HG02588 (cell line): ENCODE results near the gene LENG9.

Source experiments
- ATAC-seq: cut with Tn5 transposase; IDR thresholded peaks from one replicate; pipeline ENCODE4 v1.9.1; 2021; ENCODE audit warnings: mild to moderate bottlenecking, moderate library complexity; ENCODE audit not compliant: unreplicated experiment

The LENG9 gene

GRCh38 chr19:54444737-54445136 lies 18.8 kb downstream of the LENG9 start:
- no peak for ATAC-seq

DNA sequence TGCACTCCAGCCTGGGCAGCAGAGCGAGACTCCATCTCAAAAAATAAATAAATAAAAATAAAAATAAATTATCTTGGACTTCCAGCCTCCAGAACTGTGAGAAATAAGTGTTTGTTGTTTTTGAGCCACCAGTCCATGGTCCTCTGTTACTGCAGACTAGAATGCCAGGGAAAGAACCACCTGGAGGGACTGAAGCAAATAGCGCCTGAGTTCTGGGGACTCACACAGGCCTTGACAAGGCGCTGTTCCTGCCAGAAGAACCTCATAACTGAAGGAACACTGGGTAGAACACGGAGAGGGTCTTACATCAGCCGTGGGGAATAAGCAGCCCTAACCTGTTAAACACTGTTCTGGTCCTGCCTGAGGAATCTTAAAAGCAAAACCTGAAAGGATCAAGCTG lies 22.9 kb downstream of the LENG9 start:
- no peak for ATAC-seq

DNA sequence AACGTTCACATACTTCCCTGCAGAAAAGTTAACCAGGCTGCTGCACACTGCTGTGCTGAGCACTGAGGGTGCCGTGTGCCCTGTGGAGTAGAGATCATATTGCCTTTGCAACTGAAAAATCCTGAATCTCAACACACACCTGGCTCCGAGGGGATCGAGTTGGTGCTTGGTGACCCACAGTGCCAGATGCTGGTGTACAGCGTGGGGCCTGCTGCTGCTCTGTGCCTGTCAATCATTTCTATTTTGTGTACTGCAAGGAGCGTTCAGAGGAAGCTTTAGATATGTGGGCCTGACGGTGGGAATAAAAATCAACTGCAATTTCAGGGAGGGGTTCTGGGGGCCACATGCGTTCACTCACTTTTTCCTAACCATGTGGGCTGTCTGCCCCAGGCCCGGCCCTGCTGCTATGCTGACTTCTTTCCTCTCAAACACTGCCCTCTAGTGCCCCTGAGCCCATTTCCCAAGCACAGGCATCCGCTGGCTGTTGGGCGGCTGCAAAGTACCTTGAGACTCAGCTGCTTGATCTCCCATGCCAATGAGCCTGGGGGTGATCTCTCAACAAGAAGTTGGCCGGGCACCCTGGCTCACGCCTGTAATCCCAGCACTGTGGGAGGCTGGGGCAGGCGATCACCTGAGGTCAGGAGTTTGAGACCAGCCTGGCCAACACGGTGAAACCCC lies 24.3 kb downstream of the LENG9 start:
- no peak for ATAC-seq

- ATAC-seq = no peak
Observed at GRCh38 chr19:54436628-54437252, 26.8 kb downstream of the LENG9 start.

- no peak for ATAC-seq
Observed at GRCh38 chr19:54436031-54436523, 27.5 kb downstream of the LENG9 start.

- no peak for ATAC-seq
Observed at GRCh38 chr19:54435551-54436016, 28.0 kb downstream of the LENG9 start.

- no peak for ATAC-seq
Observed at GRCh38 chr19:54434873-54435214, 28.7 kb downstream of the LENG9 start.

DNA sequence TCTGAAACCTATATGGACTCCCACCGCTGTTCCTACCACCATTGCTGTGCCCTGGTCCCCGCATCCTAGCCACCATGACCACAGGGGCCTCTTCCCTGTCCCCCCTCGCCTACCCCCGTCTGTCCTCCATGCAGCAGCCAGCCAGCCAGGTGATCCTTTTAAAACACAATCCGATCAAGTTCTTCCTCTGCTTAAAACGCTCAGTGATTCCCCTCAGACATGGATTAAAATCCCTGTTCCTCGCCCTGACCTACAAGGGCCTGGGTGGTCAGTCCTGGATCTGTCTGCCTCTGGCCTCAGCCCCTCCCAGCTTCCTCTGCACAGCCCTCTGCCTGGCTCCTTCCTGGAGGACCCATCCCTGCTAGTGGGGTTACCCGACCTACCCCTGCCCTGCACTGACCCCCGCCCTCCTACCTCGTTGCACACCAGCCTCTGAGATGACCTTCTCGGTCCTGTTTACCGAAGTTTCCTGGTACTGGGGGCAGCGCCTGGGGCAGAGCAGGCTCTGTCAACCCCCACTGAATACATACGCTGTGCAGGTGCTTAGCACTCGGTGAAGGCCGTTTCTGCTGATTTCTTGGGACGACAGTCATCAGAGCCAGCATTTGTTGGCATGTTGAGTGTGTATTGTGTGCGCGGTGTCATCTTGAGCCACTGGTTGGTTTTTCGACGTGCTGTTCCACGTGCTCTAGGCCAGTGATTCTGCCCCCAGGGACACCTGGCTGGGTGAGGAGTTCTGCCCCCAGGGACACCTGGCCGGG lies 29.3 kb downstream of the LENG9 start:
- no peak for ATAC-seq

DNA sequence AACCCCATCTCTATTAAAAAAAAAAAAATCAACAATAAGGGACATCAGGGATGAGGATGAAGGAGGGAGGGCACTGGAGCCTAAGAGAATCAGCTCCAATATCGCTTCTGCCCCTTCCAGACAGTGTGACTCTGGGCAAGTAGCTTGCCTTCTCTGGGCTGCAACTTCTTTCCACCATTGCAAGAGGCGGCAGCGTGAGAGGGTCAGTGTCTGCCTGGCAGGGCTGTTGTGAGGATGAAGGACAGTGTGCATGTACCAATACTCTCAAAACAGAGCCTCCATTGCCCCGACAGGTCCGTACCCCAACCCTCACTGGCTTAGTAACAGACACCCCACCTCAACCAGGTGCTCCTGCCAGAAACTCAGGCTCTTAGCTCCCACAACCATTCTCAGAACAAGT lies 29.9 kb downstream of the LENG9 start:
- no peak for ATAC-seq

DNA sequence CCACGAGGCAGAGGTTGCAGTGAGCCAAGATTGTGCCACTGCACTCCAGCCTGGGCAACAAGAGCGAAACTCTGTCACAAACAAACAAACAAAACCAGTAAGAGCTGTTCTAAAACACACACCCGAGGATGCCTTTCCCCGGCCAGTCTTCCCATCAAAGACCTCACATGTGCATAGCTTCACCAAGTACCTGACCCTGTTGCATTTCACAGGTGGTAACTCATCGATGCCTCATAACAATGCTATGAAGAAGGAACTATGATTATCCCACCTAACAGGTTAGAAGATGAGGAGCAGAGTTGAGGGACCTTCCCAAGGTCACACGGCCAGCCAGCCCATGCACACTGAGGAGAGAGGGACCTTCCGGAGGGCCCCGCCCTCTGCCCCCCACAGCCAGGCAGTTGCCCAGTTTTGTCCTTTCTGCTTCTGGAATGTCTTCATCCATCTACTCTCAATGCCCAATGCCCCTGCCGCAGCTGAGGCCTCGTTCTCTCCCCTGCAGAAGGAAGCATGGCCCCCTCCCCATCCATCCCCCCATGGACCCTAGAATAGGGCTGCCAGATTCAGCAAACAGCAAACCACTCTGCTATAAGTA lies 31.3 kb downstream of the LENG9 start:
- no peak for ATAC-seq

GRCh38 chr19:54431255-54431838 lies 32.2 kb downstream of the LENG9 start:
- ATAC-seq = no peak

GRCh38 chr19:54430306-54431254 lies 33.0 kb downstream of the LENG9 start:
- ATAC-seq = no peak

- ATAC-seq = no peak
Observed at GRCh38 chr19:54429545-54430227, 33.9 kb downstream of the LENG9 start.

DNA sequence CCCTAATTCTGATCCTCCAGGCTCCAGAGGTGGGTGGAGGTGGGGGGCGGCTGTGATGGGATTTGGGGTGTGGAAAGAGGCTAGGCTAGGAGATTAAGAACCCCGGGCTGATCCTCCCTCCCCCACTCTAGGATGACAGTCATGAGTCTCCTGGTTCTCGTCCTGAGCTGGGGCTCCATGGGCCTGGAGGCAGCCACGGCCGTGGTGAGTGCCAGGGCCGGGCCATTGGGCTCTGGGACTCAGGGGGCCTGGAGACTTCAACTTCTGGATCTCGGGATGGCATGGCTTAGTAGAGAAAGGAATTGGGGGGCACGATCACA lies 34.4 kb downstream of the LENG9 start:
- no peak for ATAC-seq

- ATAC-seq = no peak
Observed at GRCh38 chr19:54428323-54429175, 35.0 kb downstream of the LENG9 start.

DNA sequence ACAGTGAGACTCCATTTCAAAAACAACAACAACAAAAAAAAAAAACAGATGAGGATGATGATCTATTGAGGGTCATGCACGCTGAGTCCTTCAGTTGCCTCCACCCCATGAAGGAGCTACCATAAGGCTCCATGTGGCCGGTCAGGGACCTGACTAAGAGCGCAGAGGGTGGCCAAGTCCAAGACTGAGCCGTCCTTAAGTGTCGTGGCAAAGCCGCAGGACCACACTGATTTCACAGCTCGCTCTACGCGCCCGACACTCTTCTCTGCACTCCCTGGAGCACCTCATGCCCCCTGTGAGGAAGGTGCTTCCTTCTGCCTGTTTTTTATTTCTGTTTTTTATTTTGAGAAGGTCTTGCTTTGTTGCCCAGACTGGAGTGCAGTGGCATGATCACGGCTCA lies 36.0 kb downstream of the LENG9 start:
- no peak for ATAC-seq

DNA sequence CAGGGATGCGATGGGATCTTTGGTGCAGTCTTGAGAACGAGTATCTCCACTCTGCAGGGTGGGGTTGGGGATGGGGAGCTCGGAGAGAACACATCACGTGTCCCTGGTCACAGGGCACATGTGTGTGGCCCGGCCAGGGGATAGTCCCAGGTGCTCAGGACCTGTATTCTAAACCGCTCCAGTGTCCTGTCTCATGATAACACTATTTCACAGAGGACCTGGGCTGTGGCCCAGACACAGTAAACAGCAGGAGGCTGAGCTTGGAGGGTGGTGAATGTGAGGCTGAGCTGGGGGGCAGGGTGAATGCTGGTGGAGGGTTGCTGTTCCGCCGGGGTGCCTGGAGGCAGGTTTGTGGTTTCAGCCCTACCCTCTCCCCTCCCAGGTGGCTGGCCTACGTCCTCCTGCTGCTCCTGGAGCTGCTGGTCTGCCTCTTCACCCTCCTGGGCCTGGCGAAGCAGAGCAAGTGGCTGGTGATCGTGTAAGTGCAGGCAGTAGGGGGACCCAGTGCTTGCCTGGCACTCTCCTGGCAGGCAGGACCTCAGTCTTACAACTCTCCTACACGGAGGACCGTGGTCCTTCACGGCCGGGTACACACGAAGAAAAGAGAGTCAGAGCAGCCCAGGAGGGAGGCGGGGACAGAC lies 37.2 kb downstream of the LENG9 start:
- ATAC-seq = no peak

DNA sequence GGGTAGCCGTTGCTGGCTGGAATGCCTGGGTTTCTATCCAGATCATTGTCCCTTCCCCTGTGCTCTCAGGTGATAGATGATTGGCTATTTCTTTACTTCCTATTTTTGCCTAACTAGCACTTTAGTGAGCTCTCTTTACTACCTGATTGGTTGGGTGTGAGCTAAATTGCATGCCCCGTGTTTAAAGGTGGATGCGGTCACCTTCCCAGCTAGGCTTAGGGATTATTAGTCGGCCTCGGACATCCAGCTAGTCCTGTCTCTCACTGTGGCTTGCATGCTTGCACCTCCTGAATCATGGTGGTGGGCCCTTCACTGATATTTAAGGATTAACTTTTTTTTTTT lies 38.2 kb downstream of the LENG9 start:
- ATAC-seq = no peak
